SIG-M5 treated with dmso at 0.1 percent for 504 hours (cell line): ENCODE results near the gene CDK10.

Experiments used
- DNase-seq: peaks from one replicate; lab custom pipeline; 2025; ENCODE audit not compliant: unreplicated experiment; lab: John Stamatoyannopoulos, UW

CDK10 gene

GRCh38 chr16:89732142-89732917 is 45.8 kb downstream of the CDK10 start:
- DNase-seq, result no peak

GRCh38 chr16:89732918-89733242 is 46.4 kb downstream of the CDK10 start:
- DNase-seq, result no peak

GRCh38 chr16:89733322-89733721 is 46.8 kb downstream of the CDK10 start:
- no peak for DNase-seq

- no peak for DNase-seq
Observed at GRCh38 chr16:89733792-89734191, 47.3 kb downstream of the CDK10 start.

GRCh38 chr16:89736554-89736953 is 50.1 kb downstream of the CDK10 start:
- DNase-seq, result no peak

- no peak for DNase-seq
Observed at GRCh38 chr16:89737341-89738071, 51.0 kb downstream of the CDK10 start.

GRCh38 chr16:89738072-89738377 is 51.5 kb downstream of the CDK10 start:
- DNase-seq, result no peak

GRCh38 chr16:89738538-89739317 is 52.2 kb downstream of the CDK10 start:
- DNase-seq, result no peak

- DNase-seq, result no peak
Observed at GRCh38 chr16:89739383-89739782, 52.9 kb downstream of the CDK10 start.

GRCh38 chr16:89741342-89742014 is 55.0 kb downstream of the CDK10 start:
- DNase-seq, result no peak

GRCh38 chr16:89742948-89743347 is 56.5 kb downstream of the CDK10 start:
- no peak for DNase-seq

- no peak for DNase-seq
Observed at GRCh38 chr16:89744813-89745212, 58.3 kb downstream of the CDK10 start.
